Muscle layer of duodenum (tissue), 2 donors: Measurements from ENCODE around the gene CYP4F3.
"Not testable (repeated sequence)": the region's sequence is repeated elsewhere in the genome, so short reads cannot be mapped to it uniquely, and the experiment has no call there.

Source experiments
- H3K27ac ChIP-seq: one replicate; pipeline ENCODE4 v1.7.0; 2013; ENCODE audit warnings: mild to moderate bottlenecking, low read length
- H3K27me3 ChIP-seq: one replicate; pipeline ENCODE4 v1.7.0; 2013; ENCODE audit warnings: low read depth, mild to moderate bottlenecking, control low read depth, low read length
- H3K36me3 ChIP-seq, 2 donors: one replicate each; pipeline ENCODE4 v1.7.0; 2013; ENCODE audit warnings: low read length in 2 of 2, control low read depth in 1 of 2, mild to moderate bottlenecking in 1 of 2; ENCODE audit not compliant: insufficient read depth in 2 of 2, control insufficient read depth in 1 of 2
- H3K4me1 ChIP-seq, 2 donors: one replicate each; pipeline ENCODE4 v1.7.0; 2013; ENCODE audit warnings: low read length in 2 of 2, mild to moderate bottlenecking in 2 of 2, control low read depth in 1 of 2, moderate library complexity in 1 of 2; ENCODE audit not compliant: insufficient read depth in 2 of 2, control insufficient read depth in 1 of 2
- H3K4me3 ChIP-seq, 2 donors: one replicate each; pipeline ENCODE4 v1.7.0; 2013; ENCODE audit warnings: low read length in 2 of 2, low read depth in 1 of 2, mild to moderate bottlenecking in 1 of 2
- H3K9me3 ChIP-seq, 2 donors: one replicate each; pipeline ENCODE4 v1.7.0; 2013; ENCODE audit warnings: low read length in 2 of 2, control low read depth in 1 of 2, mild to moderate bottlenecking in 1 of 2; ENCODE audit not compliant: control insufficient read depth in 1 of 2
- donor health status: healthy.

CYP4F3 gene

GRCh38 chr19:15650123-15650522 is 9.4 kb downstream of the CYP4F3 start:
- H3K27ac ChIP-seq, H3K27me3 ChIP-seq, H3K9me3 ChIP-seq, H3K36me3 ChIP-seq, H3K4me1 ChIP-seq, H3K4me3 ChIP-seq: not testable (repeated sequence)

- H3K4me3 ChIP-seq = no peak overlapping the region
- no peak overlapping the region for H3K27ac ChIP-seq
- peaks cover 0 to 4% of the 10 kb centered on the region in 2 donors for H3K36me3 ChIP-seq
- H3K4me1 ChIP-seq = no peaks in the 10 kb centered on the region
- H3K9me3 ChIP-seq = peaks cover 0 to 4% of the 10 kb centered on the region in 2 donors
- no peaks in the 10 kb centered on the region for H3K27me3 ChIP-seq
Observed at GRCh38 chr19:15651791-15652190, 11.1 kb downstream of the CYP4F3 start.

- Histone ChIP-seq H3K27me3 (no peaks in the 10 kb centered on the region), H3K4me3 (no peak overlapping the region), H3K4me1 (no peaks in the 10 kb centered on the region), H3K36me3 (peaks cover 0 to 3% of the 10 kb centered on the region in 2 donors), H3K27ac (no peak overlapping the region), H3K9me3 (peaks cover 0 to 1% of the 10 kb centered on the region in 2 donors)
Observed at GRCh38 chr19:15652559-15653278, 12.0 kb downstream of the CYP4F3 start.

GRCh38 chr19:15656467-15656866 is 15.8 kb downstream of the CYP4F3 start:
- Histone ChIP-seq H3K9me3 (no peaks in the 10 kb centered on the region), H3K4me1 (no peaks in the 10 kb centered on the region), H3K4me3 (no peak overlapping the region), H3K27ac (no peak overlapping the region), H3K27me3 (no peaks in the 10 kb centered on the region), H3K36me3 (no peaks in the 10 kb centered on the region)

GRCh38 chr19:15663247-15663646 is 22.6 kb downstream of the CYP4F3 start:
- H3K27ac ChIP-seq = no peak overlapping the region
- no peaks in the 10 kb centered on the region for H3K36me3 ChIP-seq
- H3K4me3 ChIP-seq = no peak overlapping the region
- H3K27me3 ChIP-seq = no peaks in the 10 kb centered on the region
- no peaks in the 10 kb centered on the region for H3K9me3 ChIP-seq
- H3K4me1 ChIP-seq = no peaks in the 10 kb centered on the region

- Histone ChIP-seq H3K36me3 (no peaks in the 10 kb centered on the region), H3K27ac (no peak overlapping the region), H3K9me3 (no peaks in the 10 kb centered on the region), H3K4me1 (no peaks in the 10 kb centered on the region), H3K27me3 (no peaks in the 10 kb centered on the region), H3K4me3 (no peak overlapping the region)
Observed at GRCh38 chr19:15666186-15666585, 25.5 kb downstream of the CYP4F3 start.

- Histone ChIP-seq H3K4me3 (no peak overlapping the region), H3K9me3 (no peaks in the 10 kb centered on the region), H3K27ac (no peak overlapping the region), H3K4me1 (peaks cover 0 to under 1% of the 10 kb centered on the region in 2 donors), H3K27me3 (no peaks in the 10 kb centered on the region), H3K36me3 (no peaks in the 10 kb centered on the region)
Observed at GRCh38 chr19:15666883-15667282, 26.2 kb downstream of the CYP4F3 start.

- Histone ChIP-seq H3K27ac (no peak overlapping the region), H3K4me1 (peaks cover 0 to 15% of the 10 kb centered on the region in 2 donors)
Observed at GRCh38 chr19:15669440-15669839, 28.7 kb downstream of the CYP4F3 start.

GRCh38 chr19:15669891-15670290 is 29.2 kb downstream of the CYP4F3 start:
- Histone ChIP-seq H3K4me3 (no peak overlapping the region), H3K27ac (no peak overlapping the region), H3K4me1 (peaks cover 0 to 15% of the 10 kb centered on the region in 2 donors), H3K9me3 (no peaks in the 10 kb centered on the region), H3K27me3 (no peaks in the 10 kb centered on the region), H3K36me3 (no peaks in the 10 kb centered on the region)

More at GRCh38 chr19:15669440-15669839, 28.7 kb downstream of the CYP4F3 start:
- H3K36me3 ChIP-seq = no peaks in the 10 kb centered on the region
- H3K9me3 ChIP-seq = no peaks in the 10 kb centered on the region
- H3K27me3 ChIP-seq = no peaks in the 10 kb centered on the region
- H3K4me3 ChIP-seq = no peak overlapping the region

- Histone ChIP-seq H3K36me3 (no peaks in the 10 kb centered on the region), H3K27me3 (no peaks in the 10 kb centered on the region), H3K27ac (no peak overlapping the region), H3K4me3 (no peak overlapping the region), H3K9me3 (no peaks in the 10 kb centered on the region), H3K4me1 (peaks cover 0 to 15% of the 10 kb centered on the region in 2 donors)
Observed at GRCh38 chr19:15671237-15671821, 30.6 kb downstream of the CYP4F3 start.

GRCh38 chr19:15671891-15672579 is 31.3 kb downstream of the CYP4F3 start:
- Histone ChIP-seq H3K27ac (peak overlapping the region; percentile 48), H3K36me3 (no peaks in the 10 kb centered on the region), H3K4me1 (peaks cover 0 to 15% of the 10 kb centered on the region in 2 donors), H3K9me3 (no peaks in the 10 kb centered on the region), H3K27me3 (no peaks in the 10 kb centered on the region), H3K4me3 (no peak overlapping the region)
